Prostate gland (tissue), 2 donors: ENCODE results near the gene CDH10. TPM values are rescaled to one million over a fixed set of nuclear protein-coding genes. Genes with fewer than 3 reads are reported as not detected.

Source experiments
- DNase-seq: peaks from one replicate; pipeline ENCODE4 v3.0.0-alpha.2; 2019; ENCODE audit warnings: low spot score
- H3K27ac ChIP-seq, 2 donors: fragments of 200-600 bp; sonication (generic); 2 replicates each; pipeline ENCODE4 v1.5.1; 2017 to 2019
- H3K27me3 ChIP-seq: fragments of 200-600 bp; sonication (generic); replicated peaks from 2 replicates; pipeline ENCODE4 v1.5.1; 2019; ENCODE audit not compliant: insufficient read depth
- H3K36me3 ChIP-seq, 2 donors: fragments of 200-600 bp; sonication (generic); 1 replicate in 1 of 2; 2 replicates in 1 of 2; pipeline versions ENCODE4 v1.5.1 to v1.8.1; 2017 to 2019
- H3K4me1 ChIP-seq: fragments of 200-600 bp; sonication (generic); replicated peaks from 2 replicates; pipeline ENCODE4 v1.5.1; 2019
- H3K4me3 ChIP-seq, 2 donors: fragments of 200-600 bp; sonication (generic); 2 replicates each; pipeline ENCODE4 v1.5.1; 2017 to 2019
- H3K9me3 ChIP-seq: fragments of 200-600 bp; sonication (generic); 2 replicates; pipeline ENCODE4 v1.5.1; 2017
- CTCF ChIP-seq, 4 experiments: fragments of 200-600 bp in 2 of 4; fragments of 450-650 bp in 2 of 4; sonication (generic) in 2 of 4; IDR thresholded peaks; 1 replicate in 3 of 4; 2 replicates in 1 of 4; pipeline ENCODE4 v1.5.1; 2016 to 2019; ENCODE audit warnings: antibody characterized with exemption in 4 of 4, mild to moderate bottlenecking in 2 of 4, moderate library complexity in 2 of 4
- POLR2A ChIP-seq: fragments of 450-650 bp; IDR thresholded peaks from one replicate; pipeline ENCODE4 v1.6.1; 2016; ENCODE audit warnings: antibody characterized with exemption, mild to moderate bottlenecking
- POLR2AphosphoS5 ChIP-seq: sonication (generic); formaldehyde crosslinking; IDR thresholded peaks from one replicate; pipeline ENCODE4 v1.6.1; 2017; ENCODE audit warnings: antibody characterized with exemption
- WGBS: methylation state at CpG from one replicate; pipeline ENCODE4 v1.1.5; 2018; 5-methylcytosine and 5-hydroxymethylcytosine counted together
- intact Hi-C: fragments of 100-400 bp; cut with DNase I; formaldehyde crosslinking; loops from one replicate; pipeline ENCODE4 v1.14.2; 2022
- total RNA-seq, 2 donors: library from RNA; depleted of rRNA; stranded (reverse); fragments of >200 nt; gene quantifications; one replicate each; pipeline ENCODE4 v1.1.0, GENCODE V29; 2016

The CDH10 gene
- total RNA-seq, 2 donors from 2014 or later: 0.77 to 1.1 TPM

GRCh38 chr5:24571302-24571701, 73.5 kb downstream of the CDH10 start:
- no peak for DNase-seq
- no peak overlapping the region for H3K27ac ChIP-seq
- intact Hi-C loops: no loop called here
- TF ChIP-seq POLR2AphosphoS5: no peak
- no peaks in the 10 kb centered on the region for H3K27me3 ChIP-seq
- H3K36me3 ChIP-seq: no peaks in the 10 kb centered on the region
- no peaks in the 10 kb centered on the region for H3K4me1 ChIP-seq
- H3K4me3 ChIP-seq: no peak overlapping the region
- no peaks in the 10 kb centered on the region for H3K9me3 ChIP-seq

GRCh38 chr5:24566933-24567332, 77.8 kb downstream of the CDH10 start:
- intact Hi-C loops: no loop called here
- Histone ChIP-seq H3K27me3 (no peaks in the 10 kb centered on the region), H3K9me3 (no peaks in the 10 kb centered on the region), H3K4me3 (no peak overlapping the region), H3K36me3 (no peaks in the 10 kb centered on the region), H3K27ac (no peak overlapping the region), H3K4me1 (no peaks in the 10 kb centered on the region)
- DNase-seq: no peak
- TF ChIP-seq POLR2A: no peak
- no peak for TF ChIP-seq CTCF (IDR thresholded peaks at IDR 0.05)
- TF ChIP-seq POLR2AphosphoS5: no peak

DNA sequence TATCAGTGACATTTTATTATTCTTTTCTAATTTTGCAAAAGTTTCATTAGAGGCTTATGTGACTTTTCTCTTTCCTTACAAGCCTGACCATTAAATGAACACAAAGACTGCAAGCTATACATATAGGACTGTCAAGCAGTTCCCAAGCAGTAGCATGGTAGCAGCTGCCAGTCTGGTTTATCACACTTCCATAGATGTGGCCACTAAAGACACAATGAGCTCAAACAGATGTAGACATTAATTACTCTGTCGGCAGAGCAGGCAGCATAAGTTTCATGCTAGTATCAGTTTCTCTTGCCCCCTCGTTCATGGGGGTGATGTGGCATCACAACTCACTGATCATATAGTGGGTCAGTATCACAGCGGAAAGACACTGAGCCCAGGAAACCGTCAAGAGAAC, 89.5 kb downstream of the CDH10 start:
- Histone ChIP-seq H3K9me3 (no peaks in the 10 kb centered on the region), H3K4me3 (no peak overlapping the region), H3K4me1 (no peaks in the 10 kb centered on the region), H3K36me3 (no peaks in the 10 kb centered on the region), H3K27ac (no peak overlapping the region), H3K27me3 (no peaks in the 10 kb centered on the region)
- 71% methylated on average over 4 of the region's 4 CpGs for WGBS
- no peak for TF ChIP-seq POLR2A
- no peak for TF ChIP-seq POLR2AphosphoS5
- no peak for TF ChIP-seq CTCF (IDR thresholded peaks at IDR 0.05)
- no peak for DNase-seq
- intact Hi-C loops: no loop called here

DNA sequence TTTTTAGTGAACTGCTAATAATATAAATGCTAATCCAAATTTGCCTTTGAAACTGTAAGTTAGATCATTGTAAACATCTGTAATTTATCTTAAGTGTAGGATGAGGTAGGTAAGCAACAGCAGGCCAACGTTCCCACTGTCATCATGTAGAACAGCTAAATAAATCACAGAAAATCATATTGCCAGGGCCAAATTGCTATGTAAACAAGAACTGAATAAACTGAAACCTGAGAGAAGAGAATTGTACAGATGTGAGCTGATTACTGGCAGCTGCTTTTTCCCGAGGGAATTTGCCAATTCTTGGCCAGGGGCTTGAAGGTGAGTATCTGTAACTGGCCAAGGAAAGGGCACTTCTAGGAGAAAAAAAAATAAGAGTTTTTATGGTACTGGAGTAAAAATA, 97.6 kb downstream of the CDH10 start:
- Histone ChIP-seq H3K27ac (no peak overlapping the region), H3K4me1 (no peaks in the 10 kb centered on the region), H3K36me3 (no peaks in the 10 kb centered on the region), H3K27me3 (no peaks in the 10 kb centered on the region), H3K4me3 (no peak overlapping the region), H3K9me3 (no peaks in the 10 kb centered on the region)
- whole genome bisulfite sequencing: 5% methylated on average over 2 of the region's 2 CpGs
- TF ChIP-seq CTCF (IDR thresholded peaks at IDR 0.05) (no peak), POLR2AphosphoS5 (no peak), POLR2A (no peak)
- intact Hi-C loops: no loop called here
- DNase-seq: no peak

GRCh38 chr5:24539613-24540012, 105.2 kb downstream of the CDH10 start:
- intact Hi-C loops: no loop called here
- Histone ChIP-seq H3K9me3 (no peaks in the 10 kb centered on the region), H3K27ac (no peak overlapping the region), H3K36me3 (no peaks in the 10 kb centered on the region), H3K4me1 (peaks cover 4% of the 10 kb centered on the region), H3K27me3 (no peaks in the 10 kb centered on the region), H3K4me3 (no peak overlapping the region)
- no peak for DNase-seq
- 79% methylated on average over 1 of the region's 1 CpG for WGBS
- TF ChIP-seq POLR2AphosphoS5 (no peak), POLR2A (no peak), CTCF (IDR thresholded peaks at IDR 0.05) (no peak)

DNA sequence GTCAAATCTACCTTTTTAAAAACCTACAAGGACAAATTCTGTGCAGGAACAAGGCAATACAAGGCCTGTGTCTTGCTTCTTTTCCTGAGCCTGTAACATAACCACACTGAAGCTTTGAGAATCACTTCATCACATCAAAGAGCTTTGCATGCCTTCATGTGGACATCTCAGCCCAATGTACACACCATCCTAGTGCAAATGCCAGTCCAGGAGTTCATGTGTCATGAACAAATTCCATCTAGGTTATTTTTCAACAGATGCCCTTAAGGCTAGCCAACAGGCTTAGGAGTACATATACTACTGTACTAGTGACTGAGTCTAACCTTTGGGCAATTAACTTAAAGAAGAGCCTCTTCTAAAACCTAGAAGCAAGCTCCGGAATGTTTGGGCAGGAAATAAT, 106.4 kb downstream of the CDH10 start:
- Histone ChIP-seq H3K27ac (no peak overlapping the region), H3K4me3 (no peak overlapping the region), H3K9me3 (no peaks in the 10 kb centered on the region), H3K27me3 (no peaks in the 10 kb centered on the region), H3K4me1 (peaks cover 4% of the 10 kb centered on the region), H3K36me3 (no peaks in the 10 kb centered on the region)
- WGBS: 86% methylated on average over 1 of the region's 1 CpG
- intact Hi-C loops: no loop called here
- no peak for DNase-seq
- TF ChIP-seq POLR2A (no peak), CTCF (IDR thresholded peaks at IDR 0.05) (no peak), POLR2AphosphoS5 (no peak)
